Panc1 (cell line): ENCODE measurements around the gene BDH1. TPM values are rescaled to one million over a fixed set of nuclear protein-coding genes. Genes with fewer than 3 reads are reported as not detected.

ENCODE experiments used
- ATAC-seq: fragments of 200-7000 bp; cut with Tn5 transposase; 2 replicates; pipeline ENCODE4 v1.9.1; 2020; ENCODE audit warnings: mild to moderate bottlenecking, moderate library complexity
- BruUV-seq: library from RNA; stranded (reverse); fragments of 400-500 nt; replicated peaks from 2 replicates; lab custom pipeline; 2021; lab: Mats Ljungman, UMichigan
- CTCF ChIA-PET: fragments of 300-600 bp; sonication (Branson Sonifier 250); formaldehyde crosslinking; loops from one replicate; lab custom pipeline; 2022; ENCODE audit warnings: antibody characterized with exemption; lab: Charles Lee
- POLR2A ChIA-PET: fragments of 300-600 bp; sonication (Branson Sonifier 250); formaldehyde crosslinking; loops from one replicate; lab custom pipeline; 2022; ENCODE audit warnings: antibody characterized with exemption; lab: Charles Lee
- DNase-seq: peaks from one replicate; pipeline ENCODE4 v3.0.0-alpha.2; 2010; ENCODE audit warnings: low read depth, low spot score
- H3K27ac ChIP-seq: 2 replicates; pipeline ENCODE4 v1.5.1; 2011; ENCODE audit warnings: mild to moderate bottlenecking, low read length, inconsistent platforms
- H3K27me3 ChIP-seq: fragments of 200-500 bp; sonication (Bioruptor generic); 2 replicates; pipeline ENCODE4 v1.6.0; 2014; ENCODE audit warnings: low read length, inconsistent platforms; ENCODE audit not compliant: control insufficient read depth, insufficient read depth
- H3K36me3 ChIP-seq: fragments of 200-500 bp; sonication (Bioruptor generic); 2 replicates; pipeline ENCODE4 v1.5.1; 2014; ENCODE audit warnings: inconsistent platforms, mild to moderate bottlenecking, low read length, moderate library complexity; ENCODE audit not compliant: control insufficient read depth, insufficient read depth
- H3K4me1 ChIP-seq: 2 replicates; pipeline ENCODE4 v1.5.1; 2011; ENCODE audit warnings: inconsistent platforms, mild to moderate bottlenecking, low read length, moderate library complexity; ENCODE audit not compliant: control insufficient read depth, insufficient read depth
- H3K4me3 ChIP-seq, 2 experiments: 2 replicates each; pipeline ENCODE4 v1.5.1; 2011 to 2012; ENCODE audit warnings: low read depth in 2 of 2, low read length in 2 of 2, mild to moderate bottlenecking in 2 of 2, inconsistent platforms in 1 of 2, moderate library complexity in 1 of 2
- H3K9me3 ChIP-seq: fragments of 200-500 bp; sonication (Bioruptor generic); 2 replicates; pipeline ENCODE4 v1.5.1; 2014; ENCODE audit warnings: low read depth, mild to moderate bottlenecking, inconsistent platforms, low read length, moderate library complexity; ENCODE audit not compliant: control insufficient read depth, insufficient read depth
- POLR2AphosphoS5 ChIP-seq: IDR thresholded peaks from 2 replicates; pipeline ENCODE4 v1.6.1; 2012; ENCODE audit warnings: mild to moderate bottlenecking, low read depth, low read length, moderate library complexity
- SIN3A ChIP-seq: IDR thresholded peaks from 2 replicates; pipeline ENCODE4 v1.6.1; 2012; ENCODE audit warnings: low read depth, mild to moderate bottlenecking, low read length, moderate library complexity, borderline replicate concordance; ENCODE audit not compliant: insufficient read depth
- TCF7L2 ChIP-seq: IDR thresholded peaks from 2 replicates; pipeline ENCODE4 v1.6.1; 2011; ENCODE audit warnings: mild to moderate bottlenecking, low read depth, low read length, inconsistent platforms
- in situ Hi-C: cut with HindIII; loops from 2 replicates; pipeline ENCODE4 v1.10.0; 2016; ENCODE audit warnings: low sequenced_read_pairs, low pct_unique_long_range_greater_than_20kb
- intact Hi-C: fragments of 100-400 bp; cut with micrococcal nuclease; formaldehyde crosslinking; loops from one replicate; pipeline ENCODE4 v1.10.0; 2022; ENCODE audit not compliant: unreplicated experiment
- total RNA-seq: library from RNA; stranded (reverse); gene quantifications from one replicate; pipeline ENCODE4 v1.2.1, GENCODE V29; 2021; ENCODE audit not compliant: unreplicated experiment
- TF ChIP-seq, protein P1 (sequence below), 2 experiments: IDR thresholded peaks; 2 replicates each; pipeline ENCODE4 v1.6.1; 2011 to 2012; ENCODE audit warnings: low read depth in 2 of 2, control low read depth in 1 of 2, low read length in 1 of 2, mild to moderate bottlenecking in 1 of 2, moderate library complexity in 1 of 2; ENCODE audit not compliant: insufficient read depth in 1 of 2
- TF ChIP-seq, protein P2 (sequence below): fragments of 450-650 bp; IDR thresholded peaks from 2 replicates; pipeline ENCODE4 v1.5.1; 2017; ENCODE audit warnings: mild to moderate bottlenecking

Gene BDH1
- total RNA-seq, 1 experiment from 2014 or later, result 4.8 TPM

DNA sequence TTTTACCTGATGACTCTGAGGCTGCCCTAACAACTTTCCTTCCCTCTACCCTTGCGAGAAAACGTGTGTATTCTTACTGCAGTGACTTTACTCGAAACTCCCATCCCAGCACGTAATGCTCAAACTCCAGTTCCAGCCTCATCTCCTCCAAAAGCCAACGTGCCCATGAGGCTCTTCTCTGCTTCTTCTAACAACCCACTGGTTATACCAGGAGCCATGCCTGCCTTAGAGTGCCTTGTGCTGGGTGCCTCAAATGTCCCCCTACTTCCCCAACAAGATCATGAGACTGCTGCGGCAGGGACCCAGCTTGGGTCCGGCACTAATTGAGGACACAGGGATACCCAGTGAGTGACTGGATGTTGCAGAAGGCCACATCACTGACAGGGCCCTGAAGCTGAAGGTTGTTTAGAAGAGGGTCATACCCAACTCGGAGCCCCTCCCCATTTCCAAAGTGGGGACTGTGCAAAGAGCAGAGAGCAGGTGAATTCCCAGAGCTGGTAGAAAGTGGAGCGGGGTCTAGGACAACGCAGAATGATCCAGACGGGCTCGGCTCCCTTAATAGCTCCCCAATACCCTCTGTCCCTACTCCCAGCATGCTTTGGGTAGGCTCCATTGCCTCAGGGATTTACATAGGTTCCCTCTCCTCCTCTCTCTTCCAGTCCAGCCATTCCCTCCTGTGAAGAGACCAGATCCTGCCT lies 71.4 kb downstream of the BDH1 start:
- no peak overlapping the region for H3K4me3 ChIP-seq
- ChIA-PET CTCF (no interaction called here), POLR2A (no interaction called here)
- no peak for TF ChIP-seq POLR2AphosphoS5
- TF ChIP-seq, protein P1, sequence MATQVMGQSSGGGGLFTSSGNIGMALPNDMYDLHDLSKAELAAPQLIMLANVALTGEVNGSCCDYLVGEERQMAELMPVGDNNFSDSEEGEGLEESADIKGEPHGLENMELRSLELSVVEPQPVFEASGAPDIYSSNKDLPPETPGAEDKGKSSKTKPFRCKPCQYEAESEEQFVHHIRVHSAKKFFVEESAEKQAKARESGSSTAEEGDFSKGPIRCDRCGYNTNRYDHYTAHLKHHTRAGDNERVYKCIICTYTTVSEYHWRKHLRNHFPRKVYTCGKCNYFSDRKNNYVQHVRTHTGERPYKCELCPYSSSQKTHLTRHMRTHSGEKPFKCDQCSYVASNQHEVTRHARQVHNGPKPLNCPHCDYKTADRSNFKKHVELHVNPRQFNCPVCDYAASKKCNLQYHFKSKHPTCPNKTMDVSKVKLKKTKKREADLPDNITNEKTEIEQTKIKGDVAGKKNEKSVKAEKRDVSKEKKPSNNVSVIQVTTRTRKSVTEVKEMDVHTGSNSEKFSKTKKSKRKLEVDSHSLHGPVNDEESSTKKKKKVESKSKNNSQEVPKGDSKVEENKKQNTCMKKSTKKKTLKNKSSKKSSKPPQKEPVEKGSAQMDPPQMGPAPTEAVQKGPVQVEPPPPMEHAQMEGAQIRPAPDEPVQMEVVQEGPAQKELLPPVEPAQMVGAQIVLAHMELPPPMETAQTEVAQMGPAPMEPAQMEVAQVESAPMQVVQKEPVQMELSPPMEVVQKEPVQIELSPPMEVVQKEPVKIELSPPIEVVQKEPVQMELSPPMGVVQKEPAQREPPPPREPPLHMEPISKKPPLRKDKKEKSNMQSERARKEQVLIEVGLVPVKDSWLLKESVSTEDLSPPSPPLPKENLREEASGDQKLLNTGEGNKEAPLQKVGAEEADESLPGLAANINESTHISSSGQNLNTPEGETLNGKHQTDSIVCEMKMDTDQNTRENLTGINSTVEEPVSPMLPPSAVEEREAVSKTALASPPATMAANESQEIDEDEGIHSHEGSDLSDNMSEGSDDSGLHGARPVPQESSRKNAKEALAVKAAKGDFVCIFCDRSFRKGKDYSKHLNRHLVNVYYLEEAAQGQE (IDR thresholded peaks at IDR 0.05; ENCODE audit: insufficient read depth in 1 of 2, low read depth in 2 of 2, low read length in 1 of 2), result no peak
- no peak for TF ChIP-seq SIN3A
- TF ChIP-seq TCF7L2, result no peak
- TF ChIP-seq, protein P2, sequence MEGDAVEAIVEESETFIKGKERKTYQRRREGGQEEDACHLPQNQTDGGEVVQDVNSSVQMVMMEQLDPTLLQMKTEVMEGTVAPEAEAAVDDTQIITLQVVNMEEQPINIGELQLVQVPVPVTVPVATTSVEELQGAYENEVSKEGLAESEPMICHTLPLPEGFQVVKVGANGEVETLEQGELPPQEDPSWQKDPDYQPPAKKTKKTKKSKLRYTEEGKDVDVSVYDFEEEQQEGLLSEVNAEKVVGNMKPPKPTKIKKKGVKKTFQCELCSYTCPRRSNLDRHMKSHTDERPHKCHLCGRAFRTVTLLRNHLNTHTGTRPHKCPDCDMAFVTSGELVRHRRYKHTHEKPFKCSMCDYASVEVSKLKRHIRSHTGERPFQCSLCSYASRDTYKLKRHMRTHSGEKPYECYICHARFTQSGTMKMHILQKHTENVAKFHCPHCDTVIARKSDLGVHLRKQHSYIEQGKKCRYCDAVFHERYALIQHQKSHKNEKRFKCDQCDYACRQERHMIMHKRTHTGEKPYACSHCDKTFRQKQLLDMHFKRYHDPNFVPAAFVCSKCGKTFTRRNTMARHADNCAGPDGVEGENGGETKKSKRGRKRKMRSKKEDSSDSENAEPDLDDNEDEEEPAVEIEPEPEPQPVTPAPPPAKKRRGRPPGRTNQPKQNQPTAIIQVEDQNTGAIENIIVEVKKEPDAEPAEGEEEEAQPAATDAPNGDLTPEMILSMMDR, result no peak
- DNase-seq (no peak), ATAC-seq (0 out of 2 replicates have a peak, but pooled peaks have one; percentile 29)
- no peaks in the 10 kb centered on the region for H3K27me3 ChIP-seq
- no TSS peak for BruUV-seq
- H3K9me3 ChIP-seq, result no peaks in the 10 kb centered on the region
- H3K27ac ChIP-seq, result no peak overlapping the region
- no peaks in the 10 kb centered on the region for H3K4me1 ChIP-seq
- H3K36me3 ChIP-seq, result no peaks in the 10 kb centered on the region
- in situ Hi-C loops (no loop called here), intact Hi-C loops (no loop called here)

DNA sequence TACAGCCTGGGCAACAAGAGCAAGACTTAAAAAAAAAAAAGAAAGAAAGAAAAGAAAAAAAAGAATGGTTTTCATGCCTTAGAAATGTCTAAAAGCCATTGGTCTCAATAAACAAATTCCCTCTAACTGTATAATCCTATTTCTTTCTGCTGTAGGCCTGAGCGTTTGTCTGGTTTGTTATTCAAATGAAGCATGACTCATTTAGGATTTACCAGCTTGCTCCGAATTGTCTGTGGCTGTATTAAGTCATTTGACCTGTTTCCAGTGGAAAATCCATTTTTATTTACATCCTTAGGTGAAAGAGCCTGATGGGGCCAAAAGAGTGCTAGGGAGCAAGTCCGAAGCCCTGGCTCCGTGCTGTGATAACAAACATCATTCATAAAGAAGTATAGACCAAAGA lies 73.8 kb downstream of the BDH1 start:
- in situ Hi-C loops, result no loop called here
- DNase-seq (no peak), ATAC-seq (no peak)
- Histone ChIP-seq H3K27me3 (no peaks in the 10 kb centered on the region), H3K9me3 (no peaks in the 10 kb centered on the region), H3K4me3 (no peak overlapping the region), H3K36me3 (no peaks in the 10 kb centered on the region), H3K27ac (no peak overlapping the region), H3K4me1 (no peaks in the 10 kb centered on the region)
- no peak for TF ChIP-seq TCF7L2
- no peak for TF ChIP-seq POLR2AphosphoS5
- no peak for TF ChIP-seq SIN3A
- TF ChIP-seq, protein P2, result no peak
- TF ChIP-seq, protein P1 (IDR thresholded peaks at IDR 0.05; ENCODE audit: insufficient read depth in 1 of 2, low read depth in 2 of 2, low read length in 1 of 2), result no peak
- ChIA-PET CTCF (no interaction called here), POLR2A (interaction anchor here (0.9 kb wide), 1 partner anchor 9 kb away, joined by 3 read pairs; no protein-coding TSS in a partner anchor)
- no TSS peak for BruUV-seq
- intact Hi-C loops, result no loop called here
